ENCODE results near the gene HADHB. TPM values are rescaled to one million over a fixed set of nuclear protein-coding genes. Genes with fewer than 3 reads are reported as not detected.
A peak's percentile ranks its signal among the peaks of the same experiment; 100 is the strongest.

Gene HADHB
- total RNA-seq, 1 donor from 2014 or later = 105 TPM

- no peaks in the 10 kb centered on the region for H3K36me3 ChIP-seq (ENCODE audit: control insufficient read depth, insufficient read depth, low read length)
- FAIRE-seq (no peak), DNase-seq (ENCODE audit: low read depth) (peak; percentile 95)
- H3K4me3 ChIP-seq (ENCODE audit: low read depth, low read length) = no peak overlapping the region
- no peak for TF ChIP-seq CTCF (IDR thresholded peaks at IDR 0.05; ENCODE audit: insufficient read depth, low read length, severe bottlenecking)
- no peaks in the 10 kb centered on the region for H3K27me3 ChIP-seq (ENCODE audit: control insufficient read depth, insufficient read depth, low read length)
Measured at GRCh38 chr2:26269571-26270158, 24.9 kb downstream of the HADHB start.

GRCh38 chr2:26270373-26270772 is 25.6 kb downstream of the HADHB start:
- Histone ChIP-seq H3K27me3 (ENCODE audit: control insufficient read depth, insufficient read depth, low read length) (no peaks in the 10 kb centered on the region), H3K4me3 (ENCODE audit: low read depth, low read length) (no peak overlapping the region), H3K36me3 (ENCODE audit: control insufficient read depth, insufficient read depth, low read length) (no peaks in the 10 kb centered on the region)
- TF ChIP-seq CTCF (IDR thresholded peaks at IDR 0.05; ENCODE audit: insufficient read depth, low read length, severe bottlenecking) = no peak
- DNase-seq (ENCODE audit: low read depth) = no peak
- FAIRE-seq = no peak

- peak; percentile 40 for DNase-seq (ENCODE audit: low read depth)
- Histone ChIP-seq H3K4me3 (ENCODE audit: low read depth, low read length) (no peak overlapping the region), H3K27me3 (ENCODE audit: control insufficient read depth, insufficient read depth, low read length) (no peaks in the 10 kb centered on the region), H3K36me3 (ENCODE audit: control insufficient read depth, insufficient read depth, low read length) (peaks cover 6% of the 10 kb centered on the region)
- no peak for FAIRE-seq
- no peak for TF ChIP-seq CTCF (IDR thresholded peaks at IDR 0.05; ENCODE audit: insufficient read depth, low read length, severe bottlenecking)
Measured at GRCh38 chr2:26273501-26273900, 28.8 kb downstream of the HADHB start.

- H3K27me3 ChIP-seq (ENCODE audit: control insufficient read depth, insufficient read depth, low read length) = no peaks in the 10 kb centered on the region
- no peak overlapping the region for H3K4me3 ChIP-seq (ENCODE audit: low read depth, low read length)
- peaks cover 10% of the 10 kb centered on the region for H3K36me3 ChIP-seq (ENCODE audit: control insufficient read depth, insufficient read depth, low read length)
- FAIRE-seq = peak; percentile 77
- no peak for TF ChIP-seq CTCF (IDR thresholded peaks at IDR 0.05; ENCODE audit: insufficient read depth, low read length, severe bottlenecking)
- peak; percentile 100 for DNase-seq (ENCODE audit: low read depth)
Measured at GRCh38 chr2:26274058-26274613, 29.4 kb downstream of the HADHB start.

GRCh38 chr2:26276484-26277227 is 31.9 kb downstream of the HADHB start:
- DNase-seq (ENCODE audit: low read depth) = no peak
- H3K4me3 ChIP-seq (ENCODE audit: low read depth, low read length) = no peak overlapping the region
- no peaks in the 10 kb centered on the region for H3K27me3 ChIP-seq (ENCODE audit: control insufficient read depth, insufficient read depth, low read length)
- H3K36me3 ChIP-seq (ENCODE audit: control insufficient read depth, insufficient read depth, low read length) = peaks cover 12% of the 10 kb centered on the region
- FAIRE-seq = no peak
- no peak for TF ChIP-seq CTCF (IDR thresholded peaks at IDR 0.05; ENCODE audit: insufficient read depth, low read length, severe bottlenecking)
